Ishikawa (cell line): ENCODE measurements around the gene SLC9B2.

ENCODE experiments used
- CEBPB ChIP-seq: IDR thresholded peaks from 2 replicates; pipeline ENCODE4 v1.6.1; 2012
- CREB1 ChIP-seq: IDR thresholded peaks from 2 replicates; pipeline ENCODE4 v1.6.1; 2012; ENCODE audit warnings: low read depth
- EGR1 ChIP-seq: IDR thresholded peaks from 2 replicates; pipeline ENCODE4 v1.6.1; 2012
- EP300 ChIP-seq: IDR thresholded peaks from 2 replicates; pipeline ENCODE4 v1.6.1; 2012; ENCODE audit warnings: borderline replicate concordance
- FOXM1 ChIP-seq: IDR thresholded peaks from 2 replicates; pipeline ENCODE4 v1.6.1; 2012; ENCODE audit warnings: low read depth, borderline replicate concordance
- MAX ChIP-seq: IDR thresholded peaks from 2 replicates; pipeline ENCODE4 v1.6.1; 2012
- NFIC ChIP-seq: IDR thresholded peaks from 2 replicates; pipeline ENCODE4 v1.6.1; 2012
- RAD21 ChIP-seq: IDR thresholded peaks from 2 replicates; pipeline ENCODE4 v1.6.1; 2012; ENCODE audit warnings: low read depth
- REST ChIP-seq: IDR thresholded peaks from 2 replicates; pipeline ENCODE4 v1.6.1; 2012; ENCODE audit warnings: low read depth, mild to moderate bottlenecking
- TAF1 ChIP-seq: IDR thresholded peaks from 2 replicates; pipeline ENCODE4 v1.6.1; 2012; ENCODE audit warnings: low read depth, mild to moderate bottlenecking
- TCF12 ChIP-seq: IDR thresholded peaks from 2 replicates; pipeline ENCODE4 v1.6.1; 2012; ENCODE audit warnings: low read depth
- TEAD4 ChIP-seq: IDR thresholded peaks from 2 replicates; pipeline ENCODE4 v1.6.1; 2012
- YY1 ChIP-seq: IDR thresholded peaks from 2 replicates; pipeline ENCODE4 v1.6.1; 2012; ENCODE audit warnings: low read depth
- ZBTB7A ChIP-seq: IDR thresholded peaks from 2 replicates; pipeline ENCODE4 v1.6.1; 2012; ENCODE audit warnings: low read depth
- TF ChIP-seq, protein P1 (sequence below): IDR thresholded peaks from 2 replicates; pipeline ENCODE4 v1.6.1; 2012

The SLC9B2 gene

DNA sequence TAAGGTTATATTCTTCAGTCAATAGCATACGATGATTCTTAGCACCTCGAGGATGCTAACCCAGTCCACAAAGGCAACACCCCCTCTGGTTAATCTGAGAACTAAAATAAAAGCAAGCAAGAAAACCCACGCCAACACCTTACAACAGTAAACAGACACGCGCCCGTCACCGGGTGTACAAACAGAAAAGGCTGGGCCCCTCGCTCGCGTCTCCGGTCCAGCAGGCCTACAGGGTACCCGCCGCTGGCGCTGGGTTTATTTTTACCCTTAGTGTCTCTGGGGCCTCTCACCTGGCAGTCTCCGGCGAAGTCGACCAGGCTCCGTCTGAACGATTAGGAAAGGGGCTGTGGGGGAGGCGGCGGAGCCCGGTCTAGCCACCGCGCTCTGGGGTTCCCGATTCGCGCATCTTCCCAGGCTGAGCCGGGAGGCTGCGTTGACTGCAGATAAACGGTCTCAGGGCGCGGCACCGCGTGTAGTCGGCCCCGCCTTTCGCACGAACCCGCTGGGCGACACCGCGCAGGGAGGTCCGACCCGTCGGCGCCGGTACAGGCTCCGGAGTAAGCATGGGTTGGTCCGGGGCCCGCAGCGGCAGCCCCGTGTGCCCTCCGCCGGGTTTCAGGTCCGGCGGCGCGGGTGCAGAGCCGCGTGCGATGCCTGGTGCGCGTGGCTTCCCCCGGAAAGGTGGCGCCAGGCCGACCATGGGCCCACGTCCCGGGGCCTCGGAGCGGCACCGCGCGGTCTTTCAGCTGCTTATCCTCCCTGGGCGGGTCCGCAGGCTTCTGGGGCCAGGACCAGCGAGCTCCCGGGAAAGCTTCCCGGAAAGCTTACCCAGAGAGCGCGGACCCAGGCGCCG, 441 bp downstream of the SLC9B2 start:
- no peak for TF ChIP-seq CREB1
- TF ChIP-seq YY1: no peak
- peak; percentile 51; the same call in 1 of the 2 replicates for TF ChIP-seq TAF1
- peak; percentile 24; the same call in 1 of the 2 replicates for TF ChIP-seq TCF12
- peak; percentile 91 for TF ChIP-seq MAX
- no peak for TF ChIP-seq RAD21

DNA sequence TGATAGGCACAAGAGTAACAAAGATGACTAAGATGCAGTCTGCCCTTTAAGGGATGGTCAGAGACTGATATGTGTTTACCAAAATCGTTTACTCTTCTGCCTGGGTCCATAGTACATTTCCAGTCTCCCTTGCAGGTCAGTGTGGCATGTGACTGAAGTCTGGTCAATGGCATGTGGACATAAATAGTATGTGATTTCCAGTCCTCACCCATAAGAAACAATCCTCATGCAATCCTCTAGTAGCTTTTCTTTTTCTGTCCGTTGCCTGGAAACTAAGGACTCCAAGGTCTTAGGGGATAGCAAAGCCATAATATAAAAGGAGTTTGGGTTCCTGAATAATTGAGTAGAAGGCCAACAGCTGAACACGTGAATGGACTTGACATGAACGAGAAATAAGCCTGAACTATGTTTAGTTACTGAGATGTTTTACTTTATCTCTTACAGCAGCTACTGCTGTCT, 1.1 kb downstream of the SLC9B2 start:
- no peak for TF ChIP-seq RAD21
- no peak for TF ChIP-seq NFIC

DNA sequence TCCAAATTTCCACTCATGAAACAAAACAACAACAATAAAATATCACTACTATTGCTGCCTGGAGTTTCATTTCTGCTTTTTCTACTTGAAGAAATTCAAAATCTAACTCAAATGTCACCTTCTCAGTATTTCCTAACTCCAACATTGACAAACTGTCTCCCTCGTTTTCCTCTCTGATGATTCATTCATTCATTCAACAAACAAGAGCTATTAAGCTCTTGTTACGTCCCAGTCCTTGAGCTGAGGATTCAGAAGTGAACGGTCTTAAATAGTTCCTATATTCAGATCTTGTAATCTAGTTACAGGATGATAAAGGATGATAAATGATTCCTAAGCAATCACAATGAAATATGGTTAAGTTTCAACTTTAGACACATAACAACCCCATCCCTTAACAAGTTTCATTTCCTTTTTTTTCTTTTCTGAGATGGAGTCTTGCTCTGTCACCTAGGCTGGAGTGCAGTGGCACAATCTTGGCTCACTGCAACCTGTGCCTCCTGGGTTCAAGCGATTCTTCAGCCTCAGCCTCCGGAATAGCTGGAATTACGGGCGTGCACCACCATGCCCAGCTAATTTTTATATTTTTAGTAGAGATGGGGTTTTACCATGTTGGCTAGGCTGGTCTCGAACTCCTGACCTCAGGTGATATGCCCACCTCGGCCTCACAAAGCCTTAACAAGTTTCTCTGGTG, 1.7 kb downstream of the SLC9B2 start:
- no peak for TF ChIP-seq NFIC
- TF ChIP-seq, protein P1, sequence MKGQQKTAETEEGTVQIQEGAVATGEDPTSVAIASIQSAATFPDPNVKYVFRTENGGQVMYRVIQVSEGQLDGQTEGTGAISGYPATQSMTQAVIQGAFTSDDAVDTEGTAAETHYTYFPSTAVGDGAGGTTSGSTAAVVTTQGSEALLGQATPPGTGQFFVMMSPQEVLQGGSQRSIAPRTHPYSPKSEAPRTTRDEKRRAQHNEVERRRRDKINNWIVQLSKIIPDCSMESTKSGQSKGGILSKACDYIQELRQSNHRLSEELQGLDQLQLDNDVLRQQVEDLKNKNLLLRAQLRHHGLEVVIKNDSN: no peak
- TF ChIP-seq REST: no peak
- TF ChIP-seq FOXM1: no peak
- TF ChIP-seq MAX: no peak
- TF ChIP-seq CREB1: no peak
- TF ChIP-seq TEAD4: no peak
- no peak for TF ChIP-seq TAF1
- no peak for TF ChIP-seq YY1
- TF ChIP-seq RAD21: no peak
- no peak for TF ChIP-seq ZBTB7A

DNA sequence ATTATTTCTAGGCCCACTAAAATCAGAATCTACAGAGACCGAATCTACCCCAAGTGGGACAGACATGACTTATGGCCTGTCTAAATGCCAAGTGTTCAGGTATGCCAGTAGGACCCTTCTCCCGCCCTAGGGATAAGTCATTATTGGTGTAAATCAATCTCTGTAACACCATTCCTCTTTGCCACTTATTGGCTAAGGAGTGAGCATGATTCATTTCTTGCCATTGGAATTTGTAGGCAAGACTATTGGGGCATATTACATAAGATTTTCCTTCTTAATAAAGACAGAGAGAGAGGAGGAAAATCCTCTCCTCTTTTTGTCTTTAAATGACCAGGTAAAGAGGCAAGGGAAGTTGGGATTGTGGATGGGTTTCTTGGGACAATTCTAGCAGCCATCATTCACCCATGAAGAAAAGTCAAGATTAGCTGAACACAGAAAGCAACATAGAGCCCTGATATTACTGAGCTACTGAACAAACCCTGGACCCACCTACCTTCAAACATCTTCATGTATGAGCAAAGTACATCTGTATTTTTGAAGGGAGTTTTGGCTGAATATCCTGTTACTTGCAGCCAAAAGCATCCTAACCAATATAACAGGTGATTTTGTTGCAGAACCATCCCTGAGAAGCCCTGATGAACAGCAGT, 2.6 kb downstream of the SLC9B2 start:
- TF ChIP-seq FOXM1 (no peak), CREB1 (no peak), REST (no peak), TEAD4 (no peak), TCF12 (no peak), TAF1 (no peak)
- TF ChIP-seq, protein P1: no peak

- TF ChIP-seq EP300 (no peak), YY1 (no peak), CEBPB (no peak), ZBTB7A (no peak), TAF1 (no peak), REST (no peak), CREB1 (no peak), NFIC (no peak), FOXM1 (no peak), TEAD4 (no peak), TCF12 (no peak), EGR1 (no peak), RAD21 (no peak), MAX (no peak)
- TF ChIP-seq, protein P1: no peak
These were observed 8.6 kb downstream of the SLC9B2 start for GRCh38 chr4:103067841-103068547.
